GM18507 (cell line): ENCODE data around the gene TANC1.

Experiments used
- DNase-seq: peaks from one replicate; pipeline ENCODE4 v3.0.0; 2011; ENCODE audit warnings: low read depth; ENCODE audit not compliant: insufficient read length; ENCODE audit errors: extremely low spot score
- FAIRE-seq: peaks from 2 replicates; lab custom pipeline; 2011; peaks lifted over from hg19 to GRCh38; lab: Jason Lieb, UNC

TANC1 gene

DNA sequence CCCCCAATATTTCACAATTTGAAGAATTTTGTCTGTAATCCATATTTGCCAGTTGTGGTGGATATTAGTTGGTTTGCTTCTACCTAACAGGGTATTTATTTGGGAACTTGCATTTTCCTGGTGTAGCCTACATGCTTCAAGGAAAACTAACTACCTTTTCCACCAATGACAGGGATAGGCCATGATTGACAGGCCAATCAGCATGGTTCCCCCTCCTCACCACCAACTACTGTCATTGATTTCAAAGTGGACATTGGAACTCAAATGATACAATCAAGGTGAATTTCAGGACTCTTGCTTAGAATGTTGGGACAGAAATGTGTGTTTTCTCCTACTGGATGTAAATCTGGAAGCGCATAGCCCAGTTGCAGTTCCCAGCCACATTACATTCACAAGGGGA, 10.1 kb upstream of the TANC1 start:
- no peak for FAIRE-seq
- DNase-seq = no peak

DNA sequence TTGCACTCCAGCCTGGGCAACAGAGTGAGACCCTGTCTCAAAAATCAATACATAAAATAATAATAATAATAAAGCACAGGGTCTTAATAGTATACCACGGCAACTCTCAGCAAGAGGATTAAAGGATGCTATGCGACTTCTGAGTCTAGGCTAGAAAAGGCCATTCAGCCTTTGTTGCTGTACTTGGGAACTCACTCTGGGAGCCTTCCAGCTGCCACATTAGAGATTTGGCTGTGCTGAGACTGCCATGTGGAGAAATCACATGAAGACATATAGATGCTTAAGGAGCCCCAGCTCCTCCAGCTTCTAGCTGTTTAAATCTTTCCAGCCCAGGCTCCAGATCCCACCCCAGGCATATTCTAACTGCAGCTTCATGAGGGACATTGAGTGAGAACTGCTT, 8.2 kb upstream of the TANC1 start:
- FAIRE-seq = no peak

DNA sequence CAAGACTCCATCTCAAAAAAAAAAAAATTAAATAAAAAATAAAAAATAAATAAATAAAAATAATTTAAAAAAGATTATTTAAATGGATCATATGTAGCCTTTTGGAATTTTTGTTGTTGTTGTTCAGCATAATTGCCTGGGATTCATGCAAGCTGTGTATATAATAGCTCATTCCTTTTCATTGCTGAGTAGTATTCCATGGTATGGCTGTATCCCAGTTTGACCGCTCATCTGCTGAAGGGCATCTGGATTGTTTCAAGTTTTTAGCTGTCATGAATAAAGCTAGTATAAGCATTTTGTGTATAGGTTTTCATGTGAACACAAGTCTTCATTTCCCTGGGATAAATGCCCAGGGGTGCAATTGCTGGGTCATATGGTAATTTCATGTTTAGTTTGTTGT, 6.4 kb upstream of the TANC1 start:
- FAIRE-seq (no peak), DNase-seq (no peak)

More for the DNA sequence above, 8.2 kb upstream of the TANC1 start:
- no peak for DNase-seq

DNA sequence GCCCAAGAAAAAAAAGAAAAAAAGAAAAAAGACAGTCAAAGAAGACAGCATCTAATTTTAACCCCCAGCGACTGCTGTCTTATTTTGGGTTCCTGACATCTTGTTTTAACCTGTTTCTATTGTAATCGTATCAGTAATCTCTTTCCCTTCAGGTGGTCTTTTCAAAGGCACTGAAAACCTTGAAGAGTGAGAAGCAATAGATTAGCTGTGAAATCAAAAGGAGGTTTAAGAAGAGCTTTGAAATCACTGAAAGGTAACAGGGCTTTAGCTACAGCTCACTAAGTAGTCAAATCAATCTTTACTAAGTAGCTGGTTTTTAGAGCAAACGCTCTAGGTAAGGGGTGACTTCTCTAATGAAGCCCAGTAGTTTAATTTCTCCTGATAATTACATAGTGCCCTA, 5.4 kb upstream of the TANC1 start:
- DNase-seq = no peak
- no peak for FAIRE-seq

DNA sequence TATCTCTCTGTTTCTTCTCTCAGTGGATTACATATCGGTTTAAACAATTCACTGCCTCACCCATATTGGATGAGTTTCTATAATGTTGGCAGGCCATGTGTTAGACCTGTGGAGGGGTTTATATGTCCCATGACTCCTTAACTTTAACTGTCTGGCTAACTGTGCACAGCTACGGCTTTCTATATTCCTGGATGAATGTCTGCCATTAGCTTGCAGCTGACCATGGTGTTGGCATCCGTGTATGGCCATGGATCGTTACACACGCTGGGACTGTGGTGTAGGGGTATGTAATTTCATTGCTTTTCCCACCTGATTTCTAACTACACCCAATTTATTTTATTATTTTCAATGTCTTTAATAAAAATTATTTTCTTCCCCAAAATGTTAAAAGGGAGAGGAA, 3.3 kb upstream of the TANC1 start:
- FAIRE-seq (no peak), DNase-seq (no peak)

DNA sequence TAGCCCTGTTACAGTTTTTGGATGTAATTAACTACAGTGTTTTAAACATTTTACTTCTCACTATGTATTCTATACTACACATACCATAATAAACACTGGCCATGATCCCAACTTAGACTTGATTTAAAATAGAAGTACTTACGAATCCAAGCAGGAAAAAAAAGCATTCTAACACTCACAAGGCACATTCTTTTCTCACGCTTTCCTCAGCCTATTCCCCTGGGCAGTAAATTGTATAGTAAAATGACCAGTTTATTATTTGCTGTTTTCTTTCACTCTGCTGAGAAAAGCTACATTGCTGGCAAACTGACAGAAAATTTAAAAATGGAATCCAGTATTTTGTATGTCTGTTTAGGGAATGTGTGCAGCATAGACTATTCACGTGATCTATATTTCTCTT, 2.8 kb upstream of the TANC1 start:
- no peak for FAIRE-seq
- DNase-seq = no peak

DNA sequence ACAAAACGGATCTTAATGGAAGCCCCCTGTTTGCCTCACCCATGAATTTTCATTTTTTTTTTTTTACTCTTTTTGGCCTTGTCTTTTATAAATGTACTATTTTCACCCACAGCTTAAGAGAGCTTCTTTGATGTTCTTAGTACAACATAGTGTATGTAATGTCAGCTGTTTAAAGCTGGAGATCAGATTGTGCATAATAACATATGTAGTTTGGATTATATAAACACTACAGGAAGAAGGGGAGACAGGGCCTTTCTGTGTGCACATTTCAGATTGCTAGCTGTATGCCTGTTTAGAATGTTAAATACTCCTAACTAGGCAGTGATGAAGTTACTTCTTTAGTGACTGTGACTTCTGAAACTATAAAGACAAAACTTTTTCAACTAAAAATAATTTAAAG, 2.1 kb upstream of the TANC1 start:
- DNase-seq (no peak), FAIRE-seq (no peak)

DNA sequence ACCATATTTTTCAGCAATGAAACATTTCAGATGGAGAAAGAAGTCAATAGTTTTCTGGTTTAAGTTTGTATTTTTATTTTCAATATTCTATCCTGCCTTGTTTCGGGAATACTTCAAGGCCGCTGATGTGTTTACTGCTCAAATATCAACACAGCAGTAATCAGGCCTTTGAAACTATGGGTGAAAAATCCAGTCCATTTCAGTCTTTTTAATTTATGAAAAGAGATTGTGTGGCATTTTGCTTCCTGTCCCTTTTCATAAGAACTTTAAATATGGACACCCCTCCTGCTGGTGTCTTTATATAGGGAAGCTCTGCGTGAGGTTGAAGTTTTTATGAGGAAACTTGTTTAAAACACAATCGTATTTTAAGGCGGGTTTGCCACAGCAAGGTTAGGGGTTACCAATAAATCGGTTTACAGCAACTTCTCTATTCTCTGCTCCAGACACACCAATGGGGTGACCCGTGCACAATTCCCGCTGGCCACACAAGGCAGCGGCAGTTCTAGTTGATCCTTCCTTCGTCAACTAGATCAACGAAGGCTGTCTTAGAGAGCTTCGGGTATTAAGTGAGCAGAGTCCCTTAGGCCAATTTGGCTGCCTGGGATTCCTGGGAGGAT, 1.2 kb upstream of the TANC1 start:
- FAIRE-seq (no peak), DNase-seq (no peak)

DNA sequence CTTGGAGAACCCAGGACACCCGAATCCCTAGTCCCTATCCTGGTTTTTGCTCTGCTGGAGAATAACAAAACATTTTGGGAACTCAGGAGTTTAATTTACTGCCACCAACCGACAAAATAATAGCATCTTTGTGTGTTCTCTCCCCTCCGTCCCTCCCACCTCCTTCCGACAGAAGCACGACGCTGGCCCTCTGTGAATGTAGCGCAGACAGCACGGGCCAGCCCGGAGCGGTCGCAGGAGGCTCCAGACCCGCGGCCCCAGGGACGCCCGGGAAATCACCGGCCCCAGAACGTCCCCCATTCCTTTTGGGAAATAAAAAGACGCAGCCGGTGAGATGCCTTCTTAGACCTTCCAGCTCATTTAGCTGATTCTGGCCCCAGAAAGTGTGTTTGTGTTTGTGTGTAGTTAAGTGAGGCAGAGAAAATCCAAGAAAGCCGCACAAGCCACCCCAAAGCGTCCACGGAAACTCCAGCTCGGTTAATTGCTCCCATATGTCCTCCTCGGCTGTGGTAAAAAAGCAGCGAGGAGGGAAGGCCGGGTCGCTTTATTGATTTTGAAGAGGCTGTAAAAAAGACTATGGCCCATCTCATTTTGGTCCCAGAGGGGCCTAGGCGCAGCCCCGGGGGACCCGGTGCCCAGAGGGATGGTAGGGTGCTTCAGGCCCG, 577 bp upstream of the TANC1 start:
- no peak for DNase-seq

DNA sequence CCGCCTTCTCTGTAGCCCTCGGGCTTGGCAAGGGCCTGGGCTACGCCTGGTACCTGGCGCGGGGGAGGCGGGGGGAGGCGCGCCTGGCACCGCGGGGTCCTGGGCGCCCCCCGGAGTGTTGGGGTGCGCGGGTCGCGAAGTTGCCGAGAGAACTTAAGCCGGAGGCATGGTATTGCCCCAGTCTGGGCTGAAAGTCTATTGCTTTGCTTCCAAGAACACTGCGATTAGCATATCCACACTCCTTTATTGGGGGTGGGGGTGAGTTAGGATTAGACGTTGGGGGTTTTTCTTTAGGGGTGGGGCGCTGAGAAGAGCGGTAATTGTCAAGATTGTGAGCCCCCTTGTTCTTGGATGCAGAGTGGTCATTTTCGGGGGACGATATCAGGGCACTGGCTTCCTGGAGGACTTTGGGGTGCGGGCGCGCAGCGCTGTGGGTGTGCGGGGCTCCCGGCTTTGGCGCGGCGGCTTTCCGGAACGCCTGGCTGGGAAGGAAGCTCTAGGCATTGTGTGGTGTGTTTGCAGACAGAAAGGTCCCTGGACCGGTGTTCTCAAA, 798 bp downstream of the TANC1 start:
- DNase-seq (no peak), FAIRE-seq (no peak)

More for the DNA sequence above, 577 bp upstream of the TANC1 start:
- FAIRE-seq = no peak

DNA sequence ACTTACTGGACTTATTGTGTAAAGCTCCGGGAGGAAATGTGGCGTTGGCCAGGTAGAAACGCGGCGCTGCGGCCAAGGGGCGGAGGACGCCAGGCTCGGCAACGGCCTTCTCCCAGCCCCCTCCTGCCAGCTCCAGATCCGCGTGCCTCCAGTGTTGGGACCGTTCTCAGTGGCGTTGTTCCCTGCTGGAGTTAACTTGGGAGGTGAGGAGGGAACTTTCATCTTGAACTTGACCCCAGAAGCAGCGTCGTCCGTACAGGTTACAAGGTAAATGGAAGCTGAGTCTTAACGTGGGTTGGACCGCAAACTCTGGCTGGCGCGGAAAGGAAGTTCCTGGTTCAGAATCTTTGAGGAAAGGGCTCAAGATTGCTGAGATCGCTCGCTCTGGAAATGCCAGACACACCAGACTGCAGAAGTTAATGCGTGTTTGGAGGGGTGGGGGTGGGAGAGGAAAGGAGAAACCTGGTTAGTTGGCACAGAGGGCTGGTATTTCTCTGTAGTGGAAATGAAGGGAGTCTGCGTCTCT, 1.3 kb downstream of the TANC1 start:
- DNase-seq (no peak), FAIRE-seq (no peak)

DNA sequence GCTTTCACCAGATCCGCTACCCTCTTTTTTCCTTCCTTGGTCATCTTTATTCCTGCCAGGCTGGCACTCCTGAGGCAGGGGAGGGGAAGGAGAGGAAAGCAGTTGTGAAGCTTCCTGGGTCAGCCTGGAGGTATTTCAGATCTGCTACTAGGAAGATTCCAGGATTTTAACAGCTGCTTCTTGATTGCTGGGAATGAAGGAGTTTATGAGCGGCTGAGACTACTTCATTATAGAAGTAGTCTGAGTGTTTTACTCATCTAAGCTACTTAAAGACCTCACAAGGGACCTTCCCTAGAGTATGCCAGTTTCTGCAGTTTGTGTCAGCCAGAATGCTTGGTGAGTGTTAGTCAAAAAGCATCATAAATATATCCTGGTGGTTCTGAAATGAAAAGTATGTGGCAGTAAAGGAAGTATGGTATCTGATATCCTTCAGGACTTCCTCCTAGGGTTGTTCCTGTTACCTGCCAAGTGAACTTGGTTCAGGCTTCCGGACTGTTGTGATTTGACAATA, 1.9 kb downstream of the TANC1 start:
- no peak for DNase-seq
- no peak for FAIRE-seq

DNA sequence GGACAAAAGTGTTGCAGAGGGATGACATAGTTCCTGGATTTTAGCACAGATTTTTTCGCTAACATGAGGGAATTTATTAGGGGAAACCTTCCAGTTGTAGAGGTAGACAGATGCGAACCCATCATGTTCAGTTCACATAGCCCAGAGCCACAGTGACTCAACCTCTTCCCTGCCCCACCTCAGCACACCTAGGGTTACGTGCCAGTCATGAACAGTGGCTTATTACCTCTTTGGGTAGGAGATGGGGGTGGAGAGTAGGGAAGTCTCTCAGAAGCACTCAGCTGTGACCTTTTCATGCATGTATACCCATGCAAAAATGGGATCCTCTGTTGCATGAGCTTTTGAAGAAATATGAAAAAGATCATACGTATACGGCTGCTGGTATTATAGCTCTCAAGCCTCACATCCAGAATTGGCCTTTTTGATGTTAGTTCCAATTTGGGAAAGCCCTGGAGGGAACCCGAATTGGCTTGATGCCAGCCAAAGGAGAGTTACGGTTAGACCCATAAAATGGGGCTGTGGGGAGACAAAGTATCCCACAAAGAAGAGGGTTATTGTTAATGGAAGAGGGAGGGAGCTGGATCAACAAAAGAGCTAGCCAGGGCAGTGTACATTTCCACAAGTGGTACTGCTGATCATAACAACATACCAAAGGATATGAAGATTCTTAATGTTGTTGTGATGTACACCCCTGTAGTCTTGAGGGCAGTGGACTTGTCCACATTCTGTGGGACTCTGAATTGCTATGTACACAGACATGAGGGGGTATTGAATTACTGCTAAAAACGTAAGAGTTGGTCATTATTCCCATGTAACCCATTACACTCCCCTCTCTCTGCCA, 4.9 kb downstream of the TANC1 start:
- DNase-seq = no peak

DNA sequence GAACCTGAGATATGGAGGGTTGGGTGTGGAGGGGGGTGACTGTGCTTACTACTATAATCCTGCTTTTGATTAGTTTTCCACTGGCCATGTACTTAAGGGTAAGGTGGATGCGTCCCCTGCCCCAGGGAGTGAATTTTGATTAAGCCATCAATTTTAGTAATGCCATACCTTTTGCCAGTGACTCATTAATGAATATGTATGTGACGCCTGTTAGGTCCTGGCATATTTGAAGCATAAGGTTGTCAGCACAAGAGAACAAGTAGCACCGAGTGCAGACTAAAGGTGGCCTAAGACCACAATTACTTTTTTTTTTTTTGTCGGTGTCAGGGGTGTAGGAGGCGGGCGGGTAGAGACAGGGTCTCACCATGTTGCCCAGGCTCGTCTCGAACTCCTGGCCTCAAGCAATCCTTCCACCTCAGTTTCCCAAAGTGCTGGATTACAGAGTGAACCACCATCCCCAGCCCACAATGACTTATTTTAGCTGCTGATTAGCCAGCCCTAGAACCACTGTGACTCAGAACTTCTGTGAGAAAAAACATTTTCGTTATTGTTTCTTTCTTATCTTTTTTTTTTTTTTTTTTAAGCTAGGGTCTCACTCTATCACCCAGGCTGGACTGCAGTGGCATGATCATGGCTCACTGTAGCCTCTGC, 7.0 kb downstream of the TANC1 start:
- FAIRE-seq = no peak
- DNase-seq = no peak

More for the DNA sequence above, 4.9 kb downstream of the TANC1 start:
- FAIRE-seq = no peak

DNA sequence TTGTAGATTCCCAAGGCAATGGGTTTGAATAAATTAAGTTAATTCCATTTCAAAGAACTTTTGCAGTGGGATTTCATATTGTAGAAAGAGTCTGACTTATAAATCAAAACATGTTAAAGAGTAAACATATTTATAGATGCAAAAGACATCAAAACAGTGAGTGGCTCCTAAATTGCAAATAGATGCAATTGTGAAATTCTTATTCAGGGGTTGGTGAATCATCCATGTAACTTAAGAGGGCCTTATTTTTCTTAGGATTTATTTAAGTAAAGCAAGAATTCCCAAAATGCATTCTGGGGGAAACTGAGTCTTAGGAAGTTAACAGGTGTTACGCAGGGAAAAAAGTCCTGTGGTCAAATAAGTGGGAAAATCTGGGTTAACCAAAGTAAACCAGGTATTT, 11.3 kb downstream of the TANC1 start:
- no peak for FAIRE-seq
- DNase-seq = no peak

DNA sequence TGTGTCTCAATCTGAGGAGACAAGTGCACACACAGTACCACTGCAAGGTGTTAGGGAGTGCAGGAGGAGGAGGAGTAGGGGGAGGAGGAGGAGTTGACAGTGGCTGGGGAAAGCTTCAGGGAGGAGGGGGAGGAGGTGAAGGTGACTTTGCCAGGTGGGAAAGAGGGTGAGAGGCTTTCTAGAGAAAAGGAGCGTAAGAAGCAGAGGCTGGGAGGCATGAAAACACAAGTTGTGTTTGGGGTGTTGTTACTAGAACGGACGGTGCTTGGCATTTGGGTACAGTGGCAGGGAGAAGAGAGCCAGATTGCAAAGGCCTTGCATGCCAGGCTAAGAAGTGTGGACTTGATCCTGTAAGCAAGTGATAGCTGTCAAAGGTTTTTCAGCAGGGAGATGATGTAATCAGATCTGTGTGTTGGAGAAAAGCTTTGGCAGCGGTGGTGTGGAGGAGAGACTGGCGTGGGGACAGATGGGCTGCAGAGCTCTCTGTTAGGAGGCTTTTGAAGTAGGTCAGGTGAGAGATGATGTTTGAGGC, 16.2 kb downstream of the TANC1 start:
- DNase-seq (no peak), FAIRE-seq (no peak)

DNA sequence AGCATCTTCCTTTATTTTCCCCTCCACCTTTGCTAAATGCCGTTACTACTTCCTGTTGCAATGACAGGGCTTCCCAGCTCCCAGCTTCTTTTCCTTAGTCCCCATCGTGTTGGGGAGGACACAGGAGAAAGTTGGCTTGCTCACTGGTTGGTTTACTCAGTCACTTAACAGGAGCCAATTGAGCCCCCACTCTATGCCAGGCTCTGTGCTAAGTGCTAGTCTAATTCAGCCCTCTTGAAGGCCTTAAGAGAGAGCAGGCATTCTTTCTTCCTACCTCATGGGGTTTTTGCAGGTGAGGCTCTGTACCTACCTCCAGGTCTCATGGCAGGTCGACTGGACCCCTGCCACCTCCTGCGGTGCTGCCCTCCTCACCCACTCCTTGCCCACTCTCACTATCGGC, 20.1 kb downstream of the TANC1 start:
- no peak for FAIRE-seq
- DNase-seq = no peak

DNA sequence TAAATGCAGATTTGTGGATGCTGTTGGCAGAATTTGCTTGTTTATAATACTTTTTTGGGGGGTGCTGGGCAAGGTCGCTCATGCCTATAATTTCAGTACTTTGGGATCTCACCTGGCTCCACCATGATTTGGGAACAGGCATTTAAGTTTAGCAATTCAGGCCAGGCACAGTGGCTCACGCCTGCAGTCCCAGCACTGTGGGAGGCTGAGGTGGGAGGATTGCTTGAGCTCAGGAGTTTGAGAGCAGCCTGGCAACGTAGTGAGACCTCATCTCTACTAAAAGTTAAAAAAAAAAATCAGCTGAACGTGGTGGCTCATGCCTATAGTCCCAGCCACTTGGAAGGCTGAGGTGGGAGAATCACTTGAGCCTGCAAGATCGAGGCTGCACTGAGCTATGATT, 20.7 kb downstream of the TANC1 start:
- FAIRE-seq = no peak
- DNase-seq = no peak
